ENCODE data around the gene IMP4.
A peak's percentile ranks its signal among the peaks of the same experiment; 100 is the strongest.

The IMP4 gene

DNA sequence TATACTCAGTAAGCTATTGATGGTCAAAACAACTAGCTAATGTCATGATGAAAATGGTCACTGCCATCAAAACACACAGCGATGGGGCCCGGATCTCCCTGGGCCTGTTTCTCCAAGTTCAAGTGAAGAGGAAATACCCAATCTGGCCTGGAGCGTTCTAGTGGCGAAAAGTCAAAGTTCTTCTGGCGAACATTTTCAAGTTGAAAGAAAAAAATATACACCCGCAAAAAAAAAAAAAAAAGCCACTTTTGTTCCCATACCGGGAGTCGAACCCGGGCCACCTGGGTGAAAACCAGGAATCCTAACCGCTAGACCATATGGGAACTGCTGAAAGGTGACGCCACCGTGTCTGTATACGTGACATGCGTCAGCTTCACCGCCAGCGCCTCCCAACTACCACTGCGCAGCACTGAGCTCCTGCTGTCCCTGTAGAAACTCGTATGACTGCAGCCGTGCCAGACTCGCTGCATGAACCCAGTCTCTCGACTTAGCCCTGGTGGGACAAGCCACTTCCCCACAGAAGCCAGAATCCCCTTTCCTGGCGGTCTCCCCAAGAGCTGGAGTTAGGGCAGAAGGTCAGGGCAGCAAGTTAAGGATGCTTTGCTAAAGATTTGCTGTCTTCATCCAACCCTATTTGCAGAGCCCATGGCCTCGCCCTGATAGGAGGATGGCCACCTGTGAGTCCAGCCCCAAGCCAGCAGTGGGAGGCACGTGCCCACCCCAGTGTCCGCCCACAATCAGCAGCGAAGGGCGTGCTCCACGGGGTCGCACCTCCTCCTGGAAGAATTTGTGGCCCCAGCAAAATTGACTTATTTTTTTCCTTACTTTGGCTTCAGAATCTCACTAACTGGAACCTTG lies 5.6 kb upstream of the IMP4 start:
- peak; percentile 90 for DNase-seq (ENCODE audit: low spot score)

GRCh38 chr2:130337735-130338325 lies 4.9 kb upstream of the IMP4 start:
- DNase-seq (ENCODE audit: low spot score): peak; percentile 48

DNA sequence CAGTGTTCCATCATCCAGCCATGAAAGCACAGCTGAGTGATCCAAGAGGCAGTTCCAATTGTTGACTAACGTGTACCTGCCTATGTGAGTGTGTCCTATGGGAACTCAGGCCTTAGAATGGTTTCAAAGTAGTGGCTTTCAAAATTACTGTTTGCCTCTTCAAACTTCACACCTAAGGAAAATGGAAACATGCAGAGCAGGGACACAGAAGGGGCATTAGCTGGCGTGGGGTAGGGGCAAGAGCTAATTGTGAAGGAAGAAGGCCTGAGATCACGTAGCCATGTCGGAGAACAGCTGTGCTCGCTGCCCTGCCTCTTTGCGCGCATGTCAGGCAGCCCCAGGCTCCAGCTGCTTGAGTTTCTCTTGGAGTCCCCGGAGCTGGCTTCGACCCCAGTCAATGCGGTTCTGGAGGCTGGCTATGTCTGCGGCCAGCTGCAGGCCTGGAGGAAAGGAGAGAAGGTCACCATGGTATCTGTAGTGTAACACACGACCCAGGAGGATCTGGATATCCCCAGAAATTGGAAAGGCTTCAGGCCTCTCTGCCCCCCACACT lies 3.8 kb upstream of the IMP4 start:
- no peak for DNase-seq (ENCODE audit: low spot score)

- no peak for DNase-seq (ENCODE audit: low spot score)
Measured at GRCh38 chr2:130339885-130340745, 2.6 kb upstream of the IMP4 start.

DNA sequence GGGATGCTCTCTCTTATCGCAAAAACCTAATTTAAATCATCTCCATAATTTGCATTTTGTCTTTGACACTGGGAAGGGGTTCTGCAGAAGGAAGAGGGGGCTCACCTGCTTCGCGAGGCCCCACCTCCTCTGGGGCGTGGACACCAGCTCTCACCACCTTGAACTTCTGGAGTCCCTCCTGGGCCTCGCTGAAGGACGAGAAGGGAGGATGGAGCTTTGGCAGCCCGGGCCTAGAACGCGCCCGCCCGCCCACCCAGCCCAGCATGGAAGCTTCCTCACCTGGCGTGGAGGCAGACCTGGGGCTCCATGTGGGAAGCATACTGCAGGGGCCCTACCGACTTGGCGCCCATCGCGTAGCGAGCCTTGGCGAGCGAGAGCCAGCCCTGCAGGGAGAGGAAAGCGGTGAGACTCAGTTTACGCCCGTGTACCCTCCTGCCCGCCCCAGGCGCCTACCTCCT lies 1.1 kb upstream of the IMP4 start:
- no peak for DNase-seq (ENCODE audit: low spot score)

DNA sequence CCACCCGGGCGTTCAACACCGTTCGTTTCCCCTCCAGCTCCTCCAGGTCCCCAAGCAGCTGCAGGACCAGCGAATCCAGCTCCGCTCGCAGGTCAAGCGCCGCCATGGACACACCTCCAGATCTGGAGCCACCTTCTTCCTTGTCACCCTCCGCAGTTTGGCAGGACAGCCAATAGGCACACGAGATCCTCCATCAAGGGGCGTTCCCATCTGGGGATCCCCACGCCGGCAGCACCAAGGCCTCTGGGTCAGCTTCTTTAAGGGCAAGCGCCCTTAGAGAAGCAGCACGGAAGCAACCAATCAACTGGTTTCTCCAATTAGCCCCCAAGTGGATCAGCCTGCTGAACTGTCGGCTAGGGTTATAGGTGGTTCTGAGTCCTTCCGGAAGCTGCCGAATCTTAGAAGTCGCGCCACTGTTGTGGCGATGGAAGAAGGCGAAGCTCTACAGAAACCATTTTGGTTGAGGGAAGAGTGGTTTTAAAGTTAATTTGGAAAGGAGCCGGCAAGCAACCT lies 621 bp upstream of the IMP4 start:
- peak; percentile 96 for DNase-seq (ENCODE audit: low spot score)

DNA sequence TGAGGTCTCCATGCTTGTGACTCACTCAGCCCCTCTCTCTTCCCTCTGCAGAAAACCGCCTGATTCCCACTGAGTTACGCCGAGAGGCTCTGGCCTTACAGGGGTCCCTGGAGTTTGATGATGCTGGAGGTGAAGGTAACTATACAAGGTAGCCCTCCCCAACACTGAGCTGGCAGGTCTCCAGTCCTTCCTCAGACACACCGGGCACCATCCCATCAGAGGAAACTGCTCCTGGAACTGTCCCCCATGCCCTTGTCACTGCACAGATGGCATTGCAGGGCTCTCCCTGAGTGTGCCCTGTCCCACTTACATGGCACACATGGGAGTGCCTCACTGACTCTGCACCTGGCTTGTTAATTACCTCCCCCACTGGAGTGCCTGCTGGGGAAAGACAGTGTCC lies 1.9 kb downstream of the IMP4 start:
- DNase-seq (ENCODE audit: low spot score): no peak

DNA sequence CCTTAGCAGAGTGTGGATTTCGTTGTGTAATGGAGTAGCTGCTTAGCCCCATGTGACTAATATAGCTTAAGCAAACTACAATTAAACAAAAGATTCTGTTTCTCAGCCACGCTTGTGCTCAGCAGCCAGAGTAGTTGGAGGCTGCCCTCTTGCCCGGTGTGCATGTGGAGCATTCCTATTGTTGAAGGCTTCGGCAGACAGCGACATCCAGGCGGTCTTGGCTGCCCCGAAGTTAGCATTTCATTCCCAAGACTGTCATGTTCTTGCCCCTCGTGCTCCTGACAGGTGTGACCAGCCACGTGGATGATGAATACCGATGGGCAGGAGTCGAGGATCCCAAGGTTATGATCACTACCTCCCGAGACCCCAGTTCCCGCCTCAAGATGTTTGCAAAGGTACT lies 2.4 kb downstream of the IMP4 start:
- DNase-seq (ENCODE audit: low spot score): no peak

DNA sequence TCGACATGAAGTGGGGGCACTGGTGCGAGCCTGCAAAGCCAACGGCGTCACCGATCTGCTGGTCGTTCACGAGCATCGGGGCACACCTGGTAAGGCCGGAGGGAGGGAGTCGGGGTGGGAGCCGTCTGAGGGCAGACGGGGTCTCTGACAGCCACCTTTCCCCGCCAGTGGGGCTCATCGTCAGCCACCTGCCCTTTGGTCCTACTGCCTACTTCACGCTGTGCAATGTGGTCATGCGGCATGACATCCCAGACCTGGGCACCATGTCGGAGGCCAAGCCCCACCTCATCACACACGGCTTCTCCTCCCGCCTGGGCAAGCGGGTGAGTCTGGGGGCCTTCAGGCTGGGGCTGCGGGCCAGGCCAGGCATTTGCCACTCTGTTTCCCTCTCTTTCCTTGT lies 2.9 kb downstream of the IMP4 start:
- no peak for DNase-seq (ENCODE audit: low spot score)

DNA sequence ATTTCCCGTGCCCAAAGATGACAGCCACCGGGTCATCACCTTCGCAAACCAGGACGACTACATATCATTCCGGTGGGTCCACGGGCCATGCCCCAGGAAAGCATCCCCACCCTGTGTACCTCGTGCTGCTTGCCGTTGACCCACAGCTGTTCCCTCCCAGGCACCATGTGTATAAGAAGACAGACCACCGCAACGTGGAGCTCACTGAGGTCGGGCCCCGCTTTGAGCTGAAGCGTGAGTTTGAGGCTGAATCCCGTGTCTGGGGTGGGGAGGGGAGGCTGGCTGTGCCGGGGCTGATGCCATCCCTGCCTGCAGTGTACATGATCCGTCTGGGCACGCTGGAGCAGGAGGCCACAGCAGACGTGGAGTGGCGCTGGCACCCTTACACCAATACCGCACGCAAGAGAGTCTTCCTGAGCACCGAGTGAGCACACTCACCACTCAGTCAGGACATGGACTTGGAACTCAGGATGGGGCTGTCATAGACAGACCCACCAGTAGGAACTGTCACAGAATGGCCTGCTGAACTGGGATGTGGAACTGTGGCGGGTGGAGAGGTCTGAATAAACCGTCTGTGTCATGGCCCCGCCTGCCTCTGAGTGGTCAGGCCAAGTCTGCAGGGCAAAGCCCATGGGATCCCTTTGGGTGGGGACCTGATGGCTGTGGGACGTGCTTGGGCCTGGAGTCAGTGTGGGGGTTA lies 3.5 kb downstream of the IMP4 start:
- DNase-seq (ENCODE audit: low spot score): no peak

DNA sequence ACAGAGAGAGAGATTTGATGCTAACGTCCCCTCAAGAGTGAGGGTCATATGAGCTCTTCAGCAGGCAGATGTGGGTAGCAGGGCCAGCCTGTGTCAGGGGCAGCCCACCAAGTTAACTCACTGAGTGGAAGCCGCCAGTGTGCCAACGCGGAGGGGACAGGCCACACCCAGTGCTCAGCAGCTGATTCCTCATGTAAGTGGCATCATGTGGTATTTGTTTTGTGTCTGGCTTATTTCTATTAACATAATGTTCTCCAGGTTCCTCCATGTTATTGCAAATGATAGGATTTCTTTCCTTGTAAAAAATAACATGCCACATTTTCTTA lies 4.0 kb downstream of the IMP4 start:
- DNase-seq (ENCODE audit: low spot score): no peak

DNA sequence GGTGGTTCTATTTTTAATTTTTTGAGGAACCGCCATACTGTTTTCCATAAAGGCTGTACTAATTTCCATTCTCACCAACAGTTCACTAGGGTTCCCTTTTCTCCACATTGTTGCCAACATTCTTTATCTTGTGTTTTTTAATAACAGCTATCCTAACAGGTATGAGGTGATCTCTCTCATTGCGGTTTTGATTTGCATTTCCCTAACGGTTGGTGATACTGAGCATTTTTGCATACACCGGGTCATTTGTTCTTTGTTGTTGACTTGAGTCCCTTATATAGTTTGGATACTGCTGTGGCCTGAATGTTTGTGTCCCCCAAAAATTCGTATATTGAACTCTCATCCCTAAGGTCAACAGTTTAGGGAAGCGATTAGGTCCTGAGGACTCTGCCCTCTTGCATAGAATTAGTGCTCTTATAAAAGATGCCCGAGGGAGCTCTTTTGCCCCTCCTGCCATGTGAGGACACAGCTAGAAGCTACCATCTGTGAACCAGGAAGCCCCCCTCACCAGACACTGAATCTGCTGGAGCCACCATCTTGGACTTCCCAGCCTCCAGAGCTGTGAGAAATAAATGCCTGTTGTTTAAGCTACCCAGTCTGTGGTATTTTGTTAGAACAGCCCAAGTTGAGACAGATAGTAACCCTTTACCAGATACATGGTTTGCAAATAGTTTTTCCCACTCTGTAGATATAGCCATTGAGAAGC lies 4.7 kb downstream of the IMP4 start:
- no peak for DNase-seq (ENCODE audit: low spot score)

DNA sequence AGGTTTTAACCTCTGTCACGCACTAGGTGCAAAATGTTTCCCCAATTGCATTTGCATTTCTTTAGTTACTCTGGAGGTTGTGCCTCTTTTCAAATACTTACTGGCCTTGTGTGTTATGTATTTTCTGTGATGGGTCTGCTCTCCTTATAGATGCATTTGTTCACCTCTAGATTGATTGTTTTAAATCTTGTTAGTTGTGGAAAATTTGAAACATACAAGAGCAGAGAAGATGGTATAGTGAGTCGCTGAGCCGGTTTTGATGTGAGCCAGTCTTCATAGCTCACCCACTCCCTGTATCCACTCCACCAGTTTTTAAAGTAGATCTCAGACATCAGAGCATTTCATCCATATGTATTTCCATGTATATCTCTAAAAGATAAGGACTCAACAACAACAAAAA lies 6.5 kb downstream of the IMP4 start:
- no peak for DNase-seq (ENCODE audit: low spot score)

GRCh38 chr2:130351711-130352110 lies 9.0 kb downstream of the IMP4 start:
- no peak for DNase-seq (ENCODE audit: low spot score)

DNA sequence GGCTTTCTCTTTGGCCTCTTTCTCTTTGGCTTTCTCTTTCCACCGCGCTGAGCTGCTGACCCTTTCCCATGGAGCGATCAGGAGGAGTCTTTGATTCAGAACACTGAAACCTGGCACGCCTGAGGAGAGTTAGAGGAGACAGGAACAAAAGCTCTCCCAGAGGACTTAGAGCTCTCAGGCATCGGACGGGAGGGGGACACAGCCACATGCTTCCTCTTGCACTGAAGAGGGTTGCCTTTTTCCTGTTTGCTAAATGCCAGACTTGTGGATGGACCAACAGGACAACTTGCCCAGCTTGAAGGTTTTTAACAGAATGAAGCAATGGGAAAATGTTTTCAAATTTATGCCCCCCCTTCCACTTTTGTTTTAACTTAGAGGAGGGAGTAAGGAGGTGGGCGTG lies 9.5 kb downstream of the IMP4 start:
- no peak for DNase-seq (ENCODE audit: low spot score)

DNA sequence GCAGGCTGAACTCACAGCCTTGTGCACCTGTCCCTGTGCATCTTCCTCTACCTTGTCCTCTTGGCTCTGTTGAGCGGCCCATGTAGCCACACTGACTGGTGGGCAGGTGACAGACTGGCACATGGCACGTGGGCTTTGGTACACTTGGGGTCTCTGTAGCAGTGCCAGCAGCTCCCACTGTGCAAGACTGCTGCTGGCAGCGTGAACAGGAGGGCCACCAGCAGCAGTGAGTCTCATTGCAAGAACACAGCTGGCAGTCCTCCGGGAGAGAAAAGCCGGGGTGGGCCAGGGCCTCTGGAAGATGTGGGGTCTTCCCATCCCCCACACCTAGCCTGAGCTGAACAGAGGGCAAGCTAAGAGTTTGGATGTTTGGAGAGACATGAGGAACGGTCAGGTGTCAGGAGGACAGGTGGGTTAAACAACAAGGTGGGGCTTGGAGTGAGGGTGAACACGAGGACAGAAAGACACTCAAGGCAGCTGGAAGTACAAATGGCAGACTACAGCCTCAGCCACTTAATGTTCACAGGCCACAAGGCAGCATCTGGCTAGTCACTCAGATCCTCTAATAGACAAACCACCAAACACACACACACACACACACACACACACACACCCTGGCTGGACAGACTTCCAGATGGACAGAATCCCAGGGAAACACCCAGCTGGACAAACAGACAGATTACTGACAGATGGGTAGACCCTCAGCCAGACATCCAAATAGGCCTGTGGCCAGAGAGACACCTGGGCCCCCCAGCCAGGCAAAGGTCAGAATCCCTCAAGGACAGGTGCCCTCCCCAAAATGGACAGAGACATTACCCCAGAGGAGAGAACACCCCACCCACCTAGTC lies 10.8 kb downstream of the IMP4 start:
- no peak for DNase-seq (ENCODE audit: low spot score)

DNA sequence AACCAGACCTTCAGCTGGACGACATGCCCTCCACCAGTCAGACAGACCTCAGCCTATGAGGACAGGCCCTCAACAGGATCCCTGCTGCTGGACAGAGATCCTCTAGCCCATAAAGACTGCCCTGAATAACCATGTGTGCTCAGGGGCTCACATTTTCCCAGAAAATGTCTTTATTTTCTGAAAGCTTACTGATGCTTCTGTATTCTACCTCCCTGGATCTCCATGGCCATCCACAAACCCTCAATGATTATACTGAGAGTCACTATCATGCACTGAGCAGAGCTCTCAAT lies 11.4 kb downstream of the IMP4 start:
- no peak for DNase-seq (ENCODE audit: low spot score)

DNA sequence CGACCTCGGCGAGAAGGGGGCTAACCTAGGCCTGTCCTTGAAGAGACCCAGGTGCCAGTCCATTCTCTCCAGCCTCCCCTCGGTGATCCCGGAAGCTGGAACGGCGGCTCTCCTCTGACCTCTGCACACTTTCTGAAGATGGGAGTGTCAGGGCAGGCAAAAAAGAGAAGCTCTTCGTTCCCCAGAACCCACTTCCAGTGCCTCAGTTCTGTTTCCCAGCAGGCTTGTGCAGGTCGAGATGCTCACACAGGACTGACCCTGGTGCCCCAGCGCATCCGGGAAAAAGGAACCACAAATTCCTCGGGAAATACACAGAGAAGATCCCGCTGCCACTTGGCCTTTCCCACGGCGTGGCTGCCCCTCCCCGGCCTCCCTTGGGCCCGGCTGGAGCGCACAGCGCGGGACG lies 12.5 kb downstream of the IMP4 start:
- peak; percentile 43 for DNase-seq (ENCODE audit: low spot score)

DNA sequence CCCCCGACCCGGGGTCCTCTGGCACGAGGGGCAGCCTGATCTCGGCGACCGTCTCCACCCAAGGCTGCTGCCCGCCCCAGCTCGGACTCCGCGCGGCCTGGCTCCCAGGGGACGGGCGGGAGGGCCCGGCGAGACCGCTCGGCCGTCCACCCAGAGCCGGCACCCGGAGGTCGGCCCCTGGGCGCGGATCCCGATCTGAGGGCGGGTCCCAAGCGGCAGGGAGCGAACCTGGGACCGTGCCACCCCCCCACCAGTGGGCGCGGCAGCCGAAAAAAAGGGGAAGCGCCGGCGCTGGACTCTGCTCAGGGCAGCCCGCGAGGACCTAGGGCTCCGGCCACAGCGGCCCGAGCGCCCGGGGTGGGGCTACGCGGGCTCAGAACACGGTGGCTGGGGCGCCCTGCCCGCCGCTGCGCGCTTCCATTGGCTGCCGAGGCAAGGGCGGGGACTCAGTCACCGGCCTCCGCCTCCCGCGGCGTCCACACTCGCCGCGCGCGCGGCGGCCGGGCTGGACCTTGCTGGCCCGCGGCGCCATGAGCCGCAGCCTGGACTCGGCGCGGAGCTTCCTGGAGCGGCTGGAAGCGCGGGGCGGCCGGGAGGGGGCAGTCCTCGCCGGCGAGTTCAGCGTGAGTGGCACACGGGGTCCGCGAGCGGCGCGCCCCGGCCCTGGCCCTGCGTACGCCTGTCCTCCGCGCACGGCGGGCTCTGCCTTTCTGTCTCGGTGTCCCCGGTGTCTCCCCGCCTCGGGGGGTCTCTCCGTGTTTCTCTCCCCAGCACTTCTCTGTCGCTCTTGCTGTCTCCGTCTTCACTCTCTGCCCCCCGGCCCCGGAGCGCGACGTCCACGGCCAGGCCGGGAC lies 13.1 kb downstream of the IMP4 start, which contains the start of gene PTPN18:
TSS of gene PTPN18 (plus strand) at position 479 of the 854 bp plus-strand sequence. CDS start at position 531, 52 bp downstream.
- peak; percentile 86 for DNase-seq (ENCODE audit: low spot score)
